ENCODE measurements around the gene DCXR.
A peak's percentile ranks its signal among the peaks of the same experiment; 100 is the strongest.

Gene DCXR

DNA sequence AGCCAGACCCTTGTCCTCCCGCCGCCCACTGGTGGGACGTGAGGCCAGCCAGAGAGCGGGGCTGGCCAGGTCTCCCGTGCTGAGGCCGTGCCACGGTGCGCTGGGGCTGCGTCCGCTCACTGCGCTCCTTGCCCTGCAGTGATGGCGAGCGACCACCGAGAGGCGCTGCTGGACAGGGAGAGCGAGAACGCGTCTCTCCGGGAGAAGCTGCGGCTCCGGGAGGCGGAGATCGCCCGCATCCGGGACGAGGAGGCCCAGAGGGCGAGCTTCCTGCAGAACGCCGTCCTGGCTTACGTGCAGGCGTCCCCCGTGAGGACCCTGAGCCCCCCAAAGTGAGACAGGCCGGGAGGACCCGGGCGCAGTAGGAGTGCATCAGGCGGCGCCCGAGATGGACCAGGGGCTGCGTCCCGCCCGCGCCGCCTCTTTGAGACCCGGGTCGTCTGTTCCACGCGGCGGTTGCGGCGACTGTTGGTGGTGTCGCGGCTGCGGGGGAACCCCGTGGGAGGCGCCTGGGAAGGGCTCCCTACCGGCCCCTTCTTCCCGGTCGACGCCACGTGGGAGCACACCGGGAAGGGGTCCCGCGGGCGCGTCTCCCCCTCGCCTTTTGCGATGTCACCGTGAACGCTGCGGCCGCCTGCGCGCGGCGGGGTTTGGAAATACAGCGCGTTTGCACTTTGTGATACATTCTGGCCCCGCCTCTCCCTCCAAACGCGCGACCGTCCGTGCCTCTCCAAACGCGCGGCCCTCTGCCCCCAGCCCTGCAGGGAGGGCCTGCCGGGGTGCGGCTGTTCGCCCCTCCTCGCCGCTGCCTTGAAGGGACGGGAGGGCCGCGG lies 6.8 kb downstream of the DCXR start:
- TF ChIP-seq MYC (IDR thresholded peaks at IDR 0.05; ENCODE audit: low read depth, low read length) (peak; percentile 30), POLR2A (IDR thresholded peaks at IDR 0.05; ENCODE audit: extremely low read depth, insufficient read length) (peak; percentile 35)
- TF ChIP-seq, protein P1, sequence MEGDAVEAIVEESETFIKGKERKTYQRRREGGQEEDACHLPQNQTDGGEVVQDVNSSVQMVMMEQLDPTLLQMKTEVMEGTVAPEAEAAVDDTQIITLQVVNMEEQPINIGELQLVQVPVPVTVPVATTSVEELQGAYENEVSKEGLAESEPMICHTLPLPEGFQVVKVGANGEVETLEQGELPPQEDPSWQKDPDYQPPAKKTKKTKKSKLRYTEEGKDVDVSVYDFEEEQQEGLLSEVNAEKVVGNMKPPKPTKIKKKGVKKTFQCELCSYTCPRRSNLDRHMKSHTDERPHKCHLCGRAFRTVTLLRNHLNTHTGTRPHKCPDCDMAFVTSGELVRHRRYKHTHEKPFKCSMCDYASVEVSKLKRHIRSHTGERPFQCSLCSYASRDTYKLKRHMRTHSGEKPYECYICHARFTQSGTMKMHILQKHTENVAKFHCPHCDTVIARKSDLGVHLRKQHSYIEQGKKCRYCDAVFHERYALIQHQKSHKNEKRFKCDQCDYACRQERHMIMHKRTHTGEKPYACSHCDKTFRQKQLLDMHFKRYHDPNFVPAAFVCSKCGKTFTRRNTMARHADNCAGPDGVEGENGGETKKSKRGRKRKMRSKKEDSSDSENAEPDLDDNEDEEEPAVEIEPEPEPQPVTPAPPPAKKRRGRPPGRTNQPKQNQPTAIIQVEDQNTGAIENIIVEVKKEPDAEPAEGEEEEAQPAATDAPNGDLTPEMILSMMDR (IDR thresholded peaks at IDR 0.05; ENCODE audit: low read depth, low read length): peak; percentile 32
- TF ChIP-seq, protein P2, sequence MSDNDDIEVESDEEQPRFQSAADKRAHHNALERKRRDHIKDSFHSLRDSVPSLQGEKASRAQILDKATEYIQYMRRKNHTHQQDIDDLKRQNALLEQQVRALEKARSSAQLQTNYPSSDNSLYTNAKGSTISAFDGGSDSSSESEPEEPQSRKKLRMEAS (IDR thresholded peaks at IDR 0.05; ENCODE audit: low read depth, low read length): peak; percentile 55; the same call in 1 of the 2 replicates
- H3K4me3 ChIP-seq (ENCODE audit: low read depth, low read length): peak overlapping the region; percentile 42
- DNase-seq (ENCODE audit: low read depth): peak; percentile 90

DNA sequence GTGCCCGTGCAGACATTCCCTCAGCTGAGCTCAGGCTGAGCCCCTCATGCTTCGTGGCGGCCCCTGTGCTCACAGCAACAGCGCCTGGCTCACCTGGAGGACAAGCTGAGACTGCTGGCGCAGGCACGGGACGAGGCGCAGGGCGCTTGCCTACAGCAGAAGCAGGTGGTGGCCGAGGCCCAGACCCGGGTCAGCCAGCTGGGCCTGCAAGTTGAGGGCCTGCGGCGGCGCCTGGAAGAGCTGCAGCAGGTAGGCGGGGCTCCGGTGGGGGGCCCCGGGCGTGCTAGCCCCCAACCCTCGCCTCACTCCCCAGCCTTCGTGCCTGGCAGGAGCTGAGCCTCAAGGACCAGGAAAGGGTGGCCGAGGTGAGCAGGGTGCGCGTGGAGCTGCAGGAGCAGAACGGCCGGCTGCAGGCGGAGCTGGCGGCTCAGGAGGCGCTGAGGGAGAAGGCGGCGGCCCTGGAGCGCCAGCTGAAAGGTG lies 7.5 kb downstream of the DCXR start:
- no peak for TF ChIP-seq MYC (IDR thresholded peaks at IDR 0.05; ENCODE audit: low read depth, low read length)
- no peak for TF ChIP-seq POLR2A (IDR thresholded peaks at IDR 0.05; ENCODE audit: extremely low read depth, insufficient read length)
- TF ChIP-seq, protein P1 (IDR thresholded peaks at IDR 0.05; ENCODE audit: low read depth, low read length): no peak
- TF ChIP-seq, protein P2 (IDR thresholded peaks at IDR 0.05; ENCODE audit: low read depth, low read length): no peak
- no peak for DNase-seq (ENCODE audit: low read depth)
- no peak overlapping the region for H3K4me3 ChIP-seq (ENCODE audit: low read depth, low read length)

DNA sequence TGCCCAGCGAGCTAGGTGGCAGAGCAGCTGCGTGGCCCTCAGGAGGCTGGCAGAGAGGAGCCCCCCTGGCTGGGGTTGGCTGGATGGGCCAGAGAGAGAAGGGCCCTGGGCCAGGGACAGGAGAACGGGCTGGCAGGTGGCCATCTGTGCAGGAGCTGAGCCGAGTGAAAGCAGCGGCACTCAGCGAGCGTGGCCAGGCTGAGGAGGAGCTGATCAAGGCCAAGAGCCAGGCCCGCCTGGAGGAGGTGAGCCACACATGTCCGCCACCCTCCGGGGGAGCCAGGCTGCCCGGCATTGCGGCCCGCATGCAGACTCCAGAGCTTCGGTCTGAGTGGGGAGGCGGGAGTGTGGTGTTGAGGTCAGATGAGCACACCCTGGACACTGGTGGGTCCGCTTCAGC lies 8.1 kb downstream of the DCXR start:
- H3K4me3 ChIP-seq (ENCODE audit: low read depth, low read length): no peak overlapping the region
- TF ChIP-seq MYC (IDR thresholded peaks at IDR 0.05; ENCODE audit: low read depth, low read length): no peak
- TF ChIP-seq, protein P2 (IDR thresholded peaks at IDR 0.05; ENCODE audit: low read depth, low read length): no peak
- no peak for TF ChIP-seq POLR2A (IDR thresholded peaks at IDR 0.05; ENCODE audit: extremely low read depth, insufficient read length)
- TF ChIP-seq, protein P1 (IDR thresholded peaks at IDR 0.05; ENCODE audit: low read depth, low read length): no peak
- no peak for DNase-seq (ENCODE audit: low read depth)

DNA sequence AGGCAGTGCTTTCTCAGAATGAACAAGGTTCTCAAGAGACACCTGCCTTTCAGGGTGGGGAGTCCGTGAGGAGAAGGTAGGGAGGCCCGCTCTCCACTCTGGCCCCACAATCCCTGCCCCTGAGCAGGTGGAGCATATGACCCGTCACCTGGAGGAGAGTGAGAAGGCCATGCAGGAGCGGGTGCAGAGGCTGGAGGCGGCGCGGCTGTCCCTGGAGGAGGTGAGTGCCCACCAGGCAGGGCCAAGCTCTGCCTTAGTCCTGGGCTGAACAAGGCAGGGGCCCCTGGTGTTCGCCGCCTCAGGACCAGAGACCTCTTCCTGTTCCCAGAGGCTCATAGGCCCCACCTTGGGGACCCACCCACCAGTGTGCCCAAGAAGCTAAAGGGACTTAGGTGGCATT lies 8.5 kb downstream of the DCXR start:
- DNase-seq (ENCODE audit: low read depth): no peak
- TF ChIP-seq MYC (IDR thresholded peaks at IDR 0.05; ENCODE audit: low read depth, low read length) (no peak), POLR2A (IDR thresholded peaks at IDR 0.05; ENCODE audit: extremely low read depth, insufficient read length) (no peak)
- TF ChIP-seq, protein P2 (IDR thresholded peaks at IDR 0.05; ENCODE audit: low read depth, low read length): no peak
- TF ChIP-seq, protein P1 (IDR thresholded peaks at IDR 0.05; ENCODE audit: low read depth, low read length): no peak
- H3K4me3 ChIP-seq (ENCODE audit: low read depth, low read length): no peak overlapping the region

DNA sequence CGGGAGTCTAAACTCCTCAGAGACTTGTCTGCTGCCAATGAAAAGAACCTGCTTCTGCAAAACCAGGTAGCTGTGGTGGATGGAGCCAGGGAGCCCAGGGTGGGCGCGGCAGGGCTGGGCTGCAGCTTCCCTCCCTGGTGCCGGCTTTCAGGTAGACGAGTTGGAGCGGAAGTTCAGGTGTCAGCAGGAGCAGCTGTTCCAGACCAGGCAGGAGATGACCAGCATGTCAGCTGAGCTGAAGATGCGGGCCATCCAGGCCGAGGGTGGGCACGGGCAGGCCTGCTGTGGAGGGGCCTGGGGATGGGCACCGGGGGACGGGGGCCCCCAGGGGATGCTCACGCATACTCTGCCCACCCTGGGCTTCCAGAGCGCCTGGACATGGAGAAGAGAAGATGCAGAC lies 9.3 kb downstream of the DCXR start:
- TF ChIP-seq, protein P1 (IDR thresholded peaks at IDR 0.05; ENCODE audit: low read depth, low read length): no peak
- TF ChIP-seq, protein P2 (IDR thresholded peaks at IDR 0.05; ENCODE audit: low read depth, low read length): no peak
- no peak for TF ChIP-seq POLR2A (IDR thresholded peaks at IDR 0.05; ENCODE audit: extremely low read depth, insufficient read length)

More for the DNA sequence above, 9.3 kb downstream of the DCXR start:
- no peak overlapping the region for H3K4me3 ChIP-seq (ENCODE audit: low read depth, low read length)
- DNase-seq (ENCODE audit: low read depth): no peak
